ENCODE measurements around the gene CGNL1. TPM values are rescaled to one million over a fixed set of nuclear protein-coding genes. Genes with fewer than 3 reads are reported as not detected.
A peak's percentile ranks its signal among the peaks of the same experiment; 100 is the strongest.

The CGNL1 gene
- total and polyA plus RNA-seq, 11 donors: 3.8 to 40.0 (median 23.4) TPM

- Histone ChIP-seq H3K9me3 (no peaks in the 10 kb centered on the region), H3K27ac (no peak overlapping the region), H3K36me3 (peaks cover 0 to 19% (median 0%) of the 10 kb centered on the region in 9 donors), H3K27me3 (no peaks in the 10 kb centered on the region), H3K4me3 (no peak overlapping the region), H3K4me1 (peaks cover 0 to 22% (median 2%) of the 10 kb centered on the region in 12 donors)
- intact Hi-C loops (cut with DNase I): no loop called here
- WGBS, 4 donors: 35 to 42% (median 36%) methylated on average over 7 of the region's 7 CpGs
- ATAC-seq (peak; percentile 14 to 76 (median 42)), DNase-seq (no peak)
- TF ChIP-seq POLR2A (IDR thresholded peaks at IDR 0.05): no peak
- TF ChIP-seq, protein P1, sequence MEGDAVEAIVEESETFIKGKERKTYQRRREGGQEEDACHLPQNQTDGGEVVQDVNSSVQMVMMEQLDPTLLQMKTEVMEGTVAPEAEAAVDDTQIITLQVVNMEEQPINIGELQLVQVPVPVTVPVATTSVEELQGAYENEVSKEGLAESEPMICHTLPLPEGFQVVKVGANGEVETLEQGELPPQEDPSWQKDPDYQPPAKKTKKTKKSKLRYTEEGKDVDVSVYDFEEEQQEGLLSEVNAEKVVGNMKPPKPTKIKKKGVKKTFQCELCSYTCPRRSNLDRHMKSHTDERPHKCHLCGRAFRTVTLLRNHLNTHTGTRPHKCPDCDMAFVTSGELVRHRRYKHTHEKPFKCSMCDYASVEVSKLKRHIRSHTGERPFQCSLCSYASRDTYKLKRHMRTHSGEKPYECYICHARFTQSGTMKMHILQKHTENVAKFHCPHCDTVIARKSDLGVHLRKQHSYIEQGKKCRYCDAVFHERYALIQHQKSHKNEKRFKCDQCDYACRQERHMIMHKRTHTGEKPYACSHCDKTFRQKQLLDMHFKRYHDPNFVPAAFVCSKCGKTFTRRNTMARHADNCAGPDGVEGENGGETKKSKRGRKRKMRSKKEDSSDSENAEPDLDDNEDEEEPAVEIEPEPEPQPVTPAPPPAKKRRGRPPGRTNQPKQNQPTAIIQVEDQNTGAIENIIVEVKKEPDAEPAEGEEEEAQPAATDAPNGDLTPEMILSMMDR (IDR thresholded peaks at IDR 0.05): no peak
These were observed 82.1 kb downstream of the CGNL1 start for GRCh38 chr15:57458356-57458781.

- Histone ChIP-seq H3K36me3 (peaks cover 0 to 6% (median 0%) of the 10 kb centered on the region in 9 donors), H3K27me3 (no peaks in the 10 kb centered on the region), H3K4me1 (peaks cover 0 to 22% (median 2%) of the 10 kb centered on the region in 12 donors), H3K4me3 (no peak overlapping the region), H3K27ac (no peak overlapping the region), H3K9me3 (no peaks in the 10 kb centered on the region)
- intact Hi-C loops (cut with DNase I): loop anchor here in 3 of 10 donors (5.0 kb wide), 2 partner anchors 113 to 118 kb away; no protein-coding TSS in a partner anchor
- no peak for DNase-seq
- ATAC-seq: no peak
- no peak for TF ChIP-seq POLR2A (IDR thresholded peaks at IDR 0.05)
- TF ChIP-seq, protein P1 (IDR thresholded peaks at IDR 0.05): no peak
- WGBS, 4 donors: 93 to 99% (median 97%) methylated on average over 3 of the region's 3 CpGs
These were observed 84.0 kb downstream of the CGNL1 start for GRCh38 chr15:57460208-57460816.

- TF ChIP-seq, protein P1 (IDR thresholded peaks at IDR 0.05): no peak
- TF ChIP-seq POLR2A (IDR thresholded peaks at IDR 0.05): no peak
- Histone ChIP-seq H3K4me3 (no peak overlapping the region), H3K9me3 (no peaks in the 10 kb centered on the region), H3K36me3 (peaks cover 0 to 6% (median 0%) of the 10 kb centered on the region in 9 donors), H3K27me3 (no peaks in the 10 kb centered on the region), H3K27ac (no peak overlapping the region), H3K4me1 (peaks cover 0 to 22% (median 2%) of the 10 kb centered on the region in 12 donors)
- intact Hi-C loops (cut with DNase I): loop anchor here in 3 of 10 donors (5.0 kb wide), 2 partner anchors 114 to 119 kb away; no protein-coding TSS in a partner anchor
- WGBS, 4 donors: 95 to 96% (median 95%) methylated on average over 5 of the region's 5 CpGs
- ATAC-seq: no peak
- DNase-seq: no peak
These were observed 85.2 kb downstream of the CGNL1 start for GRCh38 chr15:57461541-57461940.

DNA sequence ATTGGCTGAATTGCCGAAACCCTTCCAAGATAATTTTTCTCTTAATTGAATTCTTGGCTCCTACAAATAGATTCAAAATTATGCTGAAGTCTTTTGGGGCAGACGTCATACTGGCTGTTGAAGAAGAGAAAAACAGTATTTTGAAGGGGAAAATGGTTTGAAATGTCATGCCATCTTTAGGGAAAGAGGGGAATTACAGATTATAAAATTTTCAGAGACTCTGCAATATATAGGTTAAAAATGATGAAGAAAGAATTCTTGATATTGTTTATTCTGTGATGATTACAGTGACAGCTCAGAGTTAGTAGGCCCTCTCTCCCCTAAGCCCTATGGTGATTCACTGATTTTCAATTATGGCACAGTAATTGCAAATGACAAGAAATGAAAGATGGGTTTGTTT is 86.1 kb downstream of the CGNL1 start:
- ATAC-seq (no peak), DNase-seq (no peak)
- no peak overlapping the region for H3K27ac ChIP-seq
- peaks cover 0 to 6% (median 0%) of the 10 kb centered on the region in 9 donors for H3K36me3 ChIP-seq
- H3K27me3 ChIP-seq: no peaks in the 10 kb centered on the region
- no peaks in the 10 kb centered on the region for H3K9me3 ChIP-seq
- TF ChIP-seq, protein P1 (IDR thresholded peaks at IDR 0.05): peak in 7 of 12 donors; percentile 7 to 40 (median 36)
- no peak for TF ChIP-seq POLR2A (IDR thresholded peaks at IDR 0.05)
- intact Hi-C loops (cut with DNase I): loop anchor here in 3 of 10 donors (5.0 kb wide), 2 partner anchors 115 to 120 kb away; no protein-coding TSS in a partner anchor
- WGBS, 4 donors: 52 to 67% (median 55%) methylated on average over 2 of the region's 2 CpGs
- H3K4me1 ChIP-seq: peaks cover 0 to 17% (median 2%) of the 10 kb centered on the region in 12 donors
- no peak overlapping the region for H3K4me3 ChIP-seq
